HTR-8/SVneo (cell line): ENCODE results near the gene COLEC11.
"Not testable (repeated sequence)": the region's sequence is repeated elsewhere in the genome, so short reads cannot be mapped to it uniquely, and the experiment has no call there.

Experiments
- DNase-seq: peaks from one replicate; pipeline ENCODE4 v3.0.0; 2011; ENCODE audit warnings: low spot score, mixed read lengths; ENCODE audit not compliant: insufficient read length
- FAIRE-seq: peaks from 2 replicates; lab custom pipeline; 2011; peaks lifted over from hg19 to GRCh38; lab: Jason Lieb, UNC

Gene COLEC11

DNA sequence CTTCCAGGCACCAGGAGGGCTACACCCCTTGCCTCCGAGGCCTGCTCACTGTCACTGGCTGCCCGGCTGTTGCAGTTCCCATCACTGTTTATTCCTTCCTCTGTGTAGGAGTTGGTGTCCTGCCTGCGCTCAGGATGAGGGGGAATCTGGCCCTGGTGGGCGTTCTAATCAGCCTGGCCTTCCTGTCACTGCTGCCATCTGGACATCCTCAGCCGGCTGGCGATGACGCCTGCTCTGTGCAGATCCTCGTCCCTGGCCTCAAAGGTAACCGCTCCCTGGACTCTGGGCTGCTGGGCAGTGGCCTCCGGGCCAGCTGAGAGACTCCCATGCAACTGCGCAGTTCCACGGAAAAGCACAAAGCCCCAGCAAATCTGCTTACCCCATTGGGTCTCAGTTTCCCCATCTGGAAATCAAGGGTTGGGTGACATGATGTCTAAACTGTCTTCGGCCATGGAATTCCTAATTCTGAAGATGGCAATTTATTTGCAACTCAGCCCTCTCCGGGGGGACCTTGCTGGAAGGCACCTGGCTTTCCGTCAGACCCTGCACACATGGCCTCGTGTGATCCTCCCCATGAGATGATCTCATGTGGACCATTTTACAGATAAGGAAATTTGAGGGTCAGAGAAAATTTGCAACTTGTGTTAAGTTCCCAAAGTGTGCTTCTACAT, 9.4 kb downstream of the COLEC11 start:
- no peak for FAIRE-seq

DNA sequence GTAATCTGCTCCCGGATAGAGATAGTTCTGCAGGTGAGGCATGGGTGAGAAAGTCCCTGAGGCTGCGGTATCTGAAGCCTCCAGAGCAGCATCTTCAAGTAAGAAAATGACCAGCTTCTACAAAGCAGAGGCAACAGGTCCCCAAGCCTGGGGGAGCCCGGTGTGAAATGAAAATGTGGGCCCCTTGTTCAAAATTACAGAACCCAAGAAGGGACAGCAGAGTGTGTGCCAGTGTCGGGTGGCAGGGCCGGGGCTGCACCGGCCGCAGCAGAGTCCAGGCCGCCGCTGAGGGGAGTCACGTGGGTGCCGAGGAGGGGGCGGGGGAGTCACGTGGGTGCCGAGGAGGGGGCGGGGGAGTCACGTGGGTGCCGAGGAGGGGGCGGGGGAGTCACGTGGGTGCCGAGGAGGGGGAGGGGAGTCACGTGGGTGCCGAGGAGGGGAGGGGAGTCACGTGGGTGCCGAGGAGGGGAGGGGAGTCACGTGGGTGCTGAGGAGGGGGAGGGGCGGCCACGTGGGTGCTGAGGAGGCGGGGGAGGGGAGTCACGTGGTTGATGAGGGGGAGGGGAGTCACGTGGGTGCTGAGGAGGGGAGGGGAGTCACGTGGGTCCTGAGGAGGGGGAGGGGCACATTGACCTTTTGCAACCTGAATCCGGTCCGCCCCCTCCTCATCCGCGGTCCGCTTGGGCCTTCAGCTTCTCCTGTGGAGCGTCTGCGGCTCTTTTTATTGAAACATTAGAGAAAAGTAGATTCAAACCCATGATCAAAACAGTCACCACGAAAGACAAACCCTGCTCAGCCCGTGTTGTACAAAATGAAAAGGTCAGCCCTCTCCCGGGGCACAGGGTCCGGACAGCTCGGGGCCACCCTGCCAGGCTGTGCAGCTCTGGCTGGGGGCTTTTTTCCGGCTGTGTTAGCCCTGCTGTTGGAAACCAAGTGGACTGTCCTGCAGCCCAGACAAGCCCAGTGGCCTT, 10.4 kb downstream of the COLEC11 start:
- FAIRE-seq: peak; percentile 52
- no peak for DNase-seq

More for the DNA sequence above, 9.4 kb downstream of the COLEC11 start:
- no peak for DNase-seq

DNA sequence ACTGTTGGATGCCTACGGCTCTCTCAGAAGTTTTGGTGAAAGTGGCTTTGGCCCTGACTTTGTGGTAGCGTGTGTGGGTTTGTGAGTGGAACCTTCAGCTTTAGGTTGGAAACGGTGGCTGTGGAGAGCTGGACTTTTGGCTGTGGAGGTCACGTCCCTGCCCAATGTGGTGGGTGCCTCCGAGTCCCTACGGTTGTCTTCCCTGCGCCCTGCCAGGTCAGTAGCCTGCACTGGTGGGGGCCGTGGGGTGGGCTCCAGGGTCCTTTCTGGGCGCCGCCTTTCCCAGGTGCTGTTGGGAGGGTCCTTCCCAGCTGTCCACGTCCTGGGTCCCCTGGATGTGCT, 11.1 kb downstream of the COLEC11 start:
- FAIRE-seq (no peak), DNase-seq (no peak)

DNA sequence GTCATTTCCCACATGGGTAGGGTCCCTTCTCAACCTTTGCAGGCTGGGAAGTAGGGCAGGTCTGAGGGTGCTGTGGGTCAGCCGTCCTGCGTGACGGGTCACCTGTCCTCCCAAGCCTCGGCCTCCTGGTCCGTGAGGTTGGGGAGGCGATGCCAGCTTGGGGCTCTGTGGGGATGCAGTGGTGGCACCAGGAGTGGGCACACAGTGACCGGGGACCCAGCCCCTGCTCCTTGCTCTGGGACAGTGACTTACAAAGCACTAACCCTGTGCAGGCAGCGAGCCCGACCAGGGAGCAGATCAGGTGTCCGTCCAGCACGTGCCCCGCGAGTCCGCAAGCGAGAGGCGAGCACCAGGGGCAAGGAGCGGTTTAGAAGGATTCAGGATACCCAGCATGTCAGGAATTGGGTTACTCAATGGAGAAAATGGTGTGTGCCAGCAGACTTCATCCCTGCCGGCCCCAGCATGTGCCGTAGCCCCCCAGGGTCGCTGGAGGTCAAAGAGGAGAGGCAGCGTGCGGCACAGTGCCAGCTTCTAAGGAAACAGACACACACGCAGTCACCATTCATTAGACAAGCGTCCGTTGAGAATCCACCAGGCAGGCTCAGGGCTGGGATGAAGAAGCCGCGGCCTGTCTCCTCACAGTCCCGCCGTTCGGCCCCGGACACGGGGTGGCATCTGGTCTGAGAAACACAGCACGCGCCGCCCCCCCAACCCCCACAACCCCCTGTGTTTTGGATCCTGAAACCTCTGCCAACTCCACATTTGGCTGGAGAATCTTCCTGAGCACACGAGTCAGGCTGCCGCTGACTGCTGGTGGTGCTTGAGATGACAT, 11.7 kb downstream of the COLEC11 start:
- DNase-seq (no peak), FAIRE-seq (no peak)

DNA sequence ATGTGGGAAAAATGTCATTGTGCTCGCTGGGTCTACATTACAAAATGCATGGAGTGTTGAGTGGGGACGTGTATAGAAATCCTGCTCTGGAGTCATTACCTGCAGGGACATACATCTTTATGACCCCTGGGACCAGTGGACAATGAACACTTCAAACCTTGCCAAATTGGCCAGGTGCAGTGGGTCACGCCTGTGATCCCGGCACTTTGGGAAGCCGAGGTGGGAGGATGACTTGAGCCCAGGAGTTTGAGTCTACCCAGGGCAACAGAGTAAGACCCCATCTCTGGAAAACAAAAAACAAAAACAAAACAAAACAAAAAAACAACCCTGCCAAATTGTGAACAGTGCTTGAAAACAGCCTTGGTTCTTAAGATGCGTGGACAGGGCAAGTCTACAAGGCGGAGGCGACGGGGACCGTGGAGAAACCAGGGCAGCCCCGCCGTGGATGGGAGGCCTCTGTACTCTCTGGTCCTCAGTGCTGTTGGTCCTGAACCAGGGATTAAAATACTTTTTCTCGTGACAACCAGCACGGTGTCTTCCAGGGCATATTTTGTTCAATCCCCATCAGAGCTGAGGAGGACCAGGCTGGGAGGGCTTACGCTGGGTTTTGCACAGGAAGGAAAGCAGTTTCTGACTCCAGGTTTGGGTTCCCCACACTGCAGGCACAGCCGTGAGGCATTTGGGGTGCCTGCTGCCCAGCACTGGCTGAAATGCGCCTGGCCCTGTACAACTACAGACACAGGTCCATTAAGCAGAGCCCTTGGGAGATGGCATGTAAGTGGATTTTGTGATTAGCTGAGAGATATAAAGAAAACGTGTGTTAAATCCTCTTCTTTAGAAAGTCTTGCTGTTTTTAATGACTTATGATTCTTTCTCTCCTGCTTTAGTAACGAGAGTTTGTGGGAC, 13.7 kb downstream of the COLEC11 start:
- no peak for DNase-seq
- FAIRE-seq: no peak

DNA sequence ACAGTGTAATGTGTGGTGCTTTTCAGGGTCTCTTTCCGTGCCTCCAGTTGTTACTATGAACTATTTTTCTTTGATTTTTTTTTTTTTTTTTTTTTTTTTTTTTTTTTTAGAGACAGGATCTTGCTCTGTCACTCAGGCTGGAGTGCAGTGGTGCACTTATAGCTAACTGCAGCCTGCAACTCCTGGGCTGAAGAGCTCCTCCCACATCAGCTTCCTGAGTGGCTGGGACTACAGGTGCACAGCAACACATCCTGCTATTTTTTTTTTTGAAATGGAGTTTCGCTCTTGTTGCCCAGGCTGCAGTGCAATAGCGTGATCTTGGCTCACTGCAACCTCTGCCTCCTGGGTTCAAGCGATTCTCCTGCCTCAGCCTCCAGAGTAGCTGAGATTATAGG, 14.4 kb downstream of the COLEC11 start:
- DNase-seq: not testable (repeated sequence)

DNA sequence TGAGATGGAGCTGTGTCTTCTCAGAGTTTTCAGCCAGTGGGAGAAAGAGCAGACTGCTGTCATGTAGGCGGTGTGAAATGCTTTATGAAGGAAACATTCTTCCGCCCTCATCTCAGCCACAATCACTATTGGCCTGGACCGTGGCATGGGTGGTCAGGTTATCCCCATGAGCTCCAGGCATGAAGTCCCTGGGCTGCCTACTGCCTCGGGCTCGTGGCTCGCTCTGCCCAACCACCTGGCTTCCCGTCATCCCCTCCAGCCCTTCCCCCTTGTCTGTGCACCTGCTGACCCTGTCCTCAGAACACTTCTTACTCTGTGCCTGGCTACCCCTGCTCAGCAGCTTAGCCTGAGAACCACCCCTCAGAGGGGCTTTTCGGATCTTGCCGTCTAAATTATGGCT, 15.5 kb downstream of the COLEC11 start:
- no peak for FAIRE-seq

More for the DNA sequence above, 14.4 kb downstream of the COLEC11 start:
- FAIRE-seq: not testable (repeated sequence)

DNA sequence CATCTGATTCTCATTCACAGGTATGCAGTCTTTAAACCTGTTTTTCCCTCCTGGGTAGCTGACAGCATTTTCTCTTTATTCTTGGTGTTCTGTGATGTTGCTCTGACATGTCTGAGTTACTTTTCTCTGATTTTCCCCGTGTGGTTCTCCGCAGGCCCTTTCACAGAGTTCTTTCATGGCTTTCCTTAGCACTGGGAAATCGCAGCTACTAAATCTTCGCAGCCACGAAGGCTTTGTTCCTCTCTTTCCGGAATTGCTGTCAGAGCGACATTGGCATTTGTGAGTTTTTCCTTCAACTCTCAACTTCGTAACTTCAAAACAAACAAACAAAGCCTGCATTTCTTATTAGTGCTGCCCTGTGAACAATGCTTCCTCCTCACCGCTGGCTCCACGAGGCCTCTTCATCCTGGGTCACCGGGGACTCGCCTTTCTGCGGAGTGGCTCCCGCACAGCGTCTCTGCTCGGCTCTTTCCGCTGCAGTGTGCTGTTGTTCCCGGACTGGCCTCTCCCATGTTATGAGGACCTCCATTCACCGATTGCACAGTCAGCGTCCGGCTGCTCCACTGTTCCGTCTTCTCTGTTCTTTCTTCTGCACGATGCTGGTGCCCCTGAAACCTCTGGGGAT, 16.1 kb downstream of the COLEC11 start:
- no peak for DNase-seq
- FAIRE-seq: no peak

More for the DNA sequence above, 15.5 kb downstream of the COLEC11 start:
- DNase-seq: no peak

DNA sequence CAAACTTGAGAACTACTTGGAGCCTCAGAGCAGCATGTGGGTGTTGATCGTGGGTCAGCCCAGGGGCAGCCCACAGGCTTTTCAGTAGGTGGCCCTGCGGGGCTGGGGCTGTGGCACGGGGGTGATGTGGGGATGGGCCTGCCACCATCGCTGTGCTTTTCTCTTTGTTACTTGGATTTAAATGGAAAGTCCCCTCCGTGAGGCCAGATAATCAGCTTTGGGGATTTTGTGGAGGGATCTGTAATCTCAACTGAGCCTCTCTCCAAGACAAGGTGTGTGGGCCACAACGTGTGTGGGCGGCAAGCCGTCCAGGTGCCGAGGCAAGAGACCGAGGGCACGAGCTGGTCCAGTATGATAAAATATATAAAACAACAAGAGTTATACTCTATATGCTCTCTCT, 16.7 kb downstream of the COLEC11 start:
- DNase-seq: no peak
- no peak for FAIRE-seq

DNA sequence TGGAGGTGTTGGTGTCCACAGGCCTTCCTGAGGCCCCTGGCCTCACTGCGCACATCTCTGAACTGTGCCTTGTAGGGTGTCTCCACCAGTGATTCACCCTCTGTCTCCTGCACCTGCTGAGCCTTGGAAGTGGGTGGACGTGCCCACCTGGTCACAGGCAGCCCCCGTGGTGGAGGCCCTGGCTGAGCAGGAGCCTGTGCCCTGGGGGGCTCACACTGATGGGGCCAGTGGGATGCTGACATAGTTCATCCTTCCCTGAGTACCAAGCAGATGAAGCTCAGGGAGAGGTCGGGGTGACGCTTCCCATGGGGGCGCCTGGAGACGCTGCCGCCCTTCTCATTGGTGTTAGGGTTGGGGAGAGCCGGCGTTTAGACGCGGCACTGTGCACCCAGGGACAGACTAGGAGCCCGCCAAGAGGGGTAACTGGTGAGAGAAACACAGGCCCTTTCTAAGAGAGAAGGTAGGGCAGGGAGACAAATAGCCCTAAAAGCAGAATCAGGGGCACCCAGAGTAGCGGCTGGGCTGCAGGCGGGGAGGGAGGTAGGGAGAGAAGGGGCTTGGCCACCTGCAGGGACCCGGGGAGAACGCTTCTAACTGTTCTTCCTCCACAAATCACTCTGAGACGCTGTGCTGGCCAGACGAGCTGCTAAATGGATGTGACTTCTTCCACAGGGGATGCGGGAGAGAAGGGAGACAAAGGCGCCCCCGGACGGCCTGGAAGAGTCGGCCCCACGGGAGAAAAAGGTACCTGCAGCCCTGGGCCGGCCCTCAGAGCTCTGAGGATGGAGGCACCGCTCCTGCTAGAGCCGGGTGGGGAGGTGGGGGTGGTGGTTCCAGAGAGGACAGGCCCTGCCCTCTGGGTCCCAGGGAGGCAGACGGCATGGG, 18.0 kb downstream of the COLEC11 start:
- DNase-seq (no peak), FAIRE-seq (no peak)

DNA sequence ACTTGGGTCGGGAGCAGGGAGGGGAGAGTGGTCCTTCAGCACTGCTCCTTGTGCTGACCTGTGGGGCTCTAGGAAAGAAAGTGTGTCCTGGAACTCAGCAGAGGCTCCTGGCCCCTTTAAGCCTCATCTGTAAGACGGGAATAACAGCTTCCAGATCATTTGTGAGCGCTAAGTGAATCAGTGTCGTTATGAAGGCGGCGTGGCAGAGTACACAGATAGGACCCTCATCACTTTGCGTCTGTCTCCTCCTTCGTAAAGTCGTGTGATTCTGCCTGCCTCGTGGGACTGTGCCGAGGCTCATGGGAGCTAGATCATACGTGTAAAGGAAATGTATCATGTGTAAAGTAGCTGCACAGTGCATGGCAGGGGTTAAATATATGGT, 18.6 kb downstream of the COLEC11 start:
- DNase-seq (no peak), FAIRE-seq (no peak)

DNA sequence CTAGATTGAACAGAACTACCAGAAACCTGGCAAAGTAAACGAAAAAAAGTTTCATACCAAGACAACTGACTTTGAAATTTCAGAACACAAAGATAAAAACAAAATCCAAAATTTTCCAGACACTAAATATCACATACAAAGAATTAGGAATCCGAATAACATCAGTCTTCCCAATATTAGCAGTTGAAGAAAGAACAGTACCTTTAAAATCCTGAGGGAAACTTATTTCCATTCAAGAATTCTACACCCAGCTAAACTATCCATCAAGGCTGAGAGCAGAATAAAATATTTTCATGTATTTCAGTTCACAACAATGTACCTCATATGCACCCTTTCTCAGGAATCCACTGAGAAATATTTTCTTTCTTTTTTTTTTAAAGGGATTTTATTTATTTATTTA, 19.8 kb downstream of the COLEC11 start:
- not testable (repeated sequence) for DNase-seq, FAIRE-seq

DNA sequence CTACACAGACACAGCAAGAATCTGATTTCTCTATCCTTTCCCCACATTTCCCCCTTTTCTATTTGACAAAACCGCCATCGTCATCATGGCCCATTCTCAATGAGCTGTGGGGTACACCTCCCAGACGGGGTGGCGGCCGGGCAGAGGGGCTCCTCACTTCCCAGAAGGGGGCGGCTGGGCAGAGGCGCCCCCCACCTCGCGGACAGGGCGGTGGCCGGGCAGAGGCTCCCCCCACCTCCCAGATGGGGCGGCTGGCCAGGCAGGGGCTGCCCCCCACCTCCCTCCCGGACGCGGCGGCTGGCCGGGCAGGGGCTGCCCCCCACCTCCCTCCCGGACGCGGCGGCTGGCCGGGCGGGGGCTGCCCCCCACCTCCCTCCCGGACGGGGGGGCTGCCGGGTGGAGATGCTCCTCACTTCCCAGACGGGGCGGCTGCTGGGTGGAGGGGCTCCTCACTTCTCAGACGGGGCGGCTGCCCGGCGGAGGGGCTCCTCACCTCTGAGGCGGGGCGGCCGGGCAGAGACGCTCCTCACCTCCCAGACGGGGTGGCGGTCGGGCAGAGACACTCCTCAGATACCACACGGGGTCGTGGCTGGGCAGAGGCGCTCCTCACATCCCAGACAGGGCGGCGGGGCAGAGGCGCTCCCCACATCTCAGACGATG, 20.8 kb downstream of the COLEC11 start:
- DNase-seq, FAIRE-seq: not testable (repeated sequence)

DNA sequence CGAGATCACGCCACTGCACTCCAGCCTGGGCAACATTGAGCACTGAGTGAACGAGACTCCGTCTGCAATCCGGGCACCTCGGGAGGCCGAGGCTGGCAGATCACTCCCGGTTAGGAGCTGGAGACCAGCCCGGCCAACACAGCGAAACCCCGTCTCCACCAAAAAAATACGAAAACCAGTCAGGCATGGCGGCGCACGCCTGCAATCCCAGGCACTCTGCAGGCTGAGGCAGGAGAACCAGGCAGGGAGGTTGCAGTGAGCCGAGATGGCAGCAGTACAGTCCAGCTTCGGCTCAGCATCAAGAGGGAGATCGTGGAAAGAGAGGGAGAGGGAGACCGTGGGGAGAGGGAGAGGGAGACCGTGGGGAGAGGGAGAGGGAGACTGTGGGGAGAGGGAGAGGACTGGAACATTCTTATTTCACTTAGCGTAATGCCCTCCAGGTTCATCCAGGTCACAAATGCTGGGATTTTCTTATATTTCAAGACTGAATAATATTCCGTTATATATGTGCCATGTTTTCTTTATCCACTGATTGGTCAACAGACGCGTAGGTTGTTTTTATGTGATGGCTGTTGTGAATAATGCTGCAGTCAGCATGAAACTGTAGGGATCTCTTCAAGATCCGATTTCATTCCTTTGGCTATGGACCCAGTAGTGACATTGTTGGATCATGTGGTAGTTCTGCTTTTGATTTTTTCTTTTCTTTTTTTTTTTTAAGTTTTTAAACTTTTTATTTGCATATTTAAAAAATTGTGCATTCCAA, 21.7 kb downstream of the COLEC11 start:
- DNase-seq, FAIRE-seq: not testable (repeated sequence)

DNA sequence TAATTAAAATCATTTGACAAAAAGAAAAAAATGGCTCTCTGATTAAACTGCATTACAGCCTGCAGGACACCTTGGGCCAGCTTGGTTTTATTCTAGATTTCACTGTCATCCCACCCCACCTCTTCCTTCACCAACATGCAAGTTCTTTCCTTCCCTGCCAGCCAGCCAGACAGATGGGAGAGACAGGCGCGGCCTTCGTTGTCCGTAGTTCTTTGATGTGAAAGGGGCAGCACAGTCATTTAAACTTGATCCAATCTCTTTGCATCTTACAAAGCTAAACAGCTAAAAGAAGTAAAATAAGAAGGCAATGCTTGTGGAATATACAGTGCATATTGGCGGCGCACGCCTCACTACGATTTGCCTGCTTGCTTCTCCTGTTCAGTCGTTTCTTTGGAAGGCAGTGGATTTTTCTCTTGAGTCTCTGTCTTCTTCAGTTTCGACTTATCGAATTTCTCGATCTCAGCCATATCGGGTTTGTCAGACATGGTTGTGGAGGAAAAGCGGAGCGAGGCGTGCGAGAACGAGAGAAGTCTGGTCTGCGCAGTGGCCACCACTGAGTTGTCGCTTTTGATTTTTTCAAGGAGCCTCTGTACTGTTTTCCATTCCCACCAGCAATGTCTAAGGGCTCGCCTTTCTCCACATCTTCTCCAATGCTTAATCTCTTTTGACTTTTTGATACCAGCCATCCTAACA, 22.4 kb downstream of the COLEC11 start:
- DNase-seq (no peak), FAIRE-seq (no peak)

DNA sequence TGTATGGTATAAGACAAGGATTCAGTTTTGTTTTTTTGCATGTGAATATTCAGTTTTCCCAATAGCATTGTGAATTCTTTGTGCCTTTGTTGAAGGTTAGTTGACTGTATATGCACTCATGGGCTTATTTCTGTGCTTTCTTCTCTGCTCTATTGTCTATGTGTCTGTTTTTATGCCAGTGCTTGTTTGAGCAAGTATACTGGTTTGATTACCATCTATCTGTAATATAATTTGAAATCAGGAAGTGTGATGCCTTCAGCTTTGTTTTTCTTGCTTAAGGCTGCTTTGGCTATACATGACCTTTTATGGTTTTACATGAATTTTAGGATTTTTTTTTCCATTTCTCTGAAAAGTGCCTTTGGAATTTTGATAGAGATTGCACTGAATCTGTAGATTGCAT, 23.5 kb downstream of the COLEC11 start:
- FAIRE-seq (no peak), DNase-seq (no peak)
